Measurements from ENCODE around the gene TRAK2.

TRAK2 gene

DNA sequence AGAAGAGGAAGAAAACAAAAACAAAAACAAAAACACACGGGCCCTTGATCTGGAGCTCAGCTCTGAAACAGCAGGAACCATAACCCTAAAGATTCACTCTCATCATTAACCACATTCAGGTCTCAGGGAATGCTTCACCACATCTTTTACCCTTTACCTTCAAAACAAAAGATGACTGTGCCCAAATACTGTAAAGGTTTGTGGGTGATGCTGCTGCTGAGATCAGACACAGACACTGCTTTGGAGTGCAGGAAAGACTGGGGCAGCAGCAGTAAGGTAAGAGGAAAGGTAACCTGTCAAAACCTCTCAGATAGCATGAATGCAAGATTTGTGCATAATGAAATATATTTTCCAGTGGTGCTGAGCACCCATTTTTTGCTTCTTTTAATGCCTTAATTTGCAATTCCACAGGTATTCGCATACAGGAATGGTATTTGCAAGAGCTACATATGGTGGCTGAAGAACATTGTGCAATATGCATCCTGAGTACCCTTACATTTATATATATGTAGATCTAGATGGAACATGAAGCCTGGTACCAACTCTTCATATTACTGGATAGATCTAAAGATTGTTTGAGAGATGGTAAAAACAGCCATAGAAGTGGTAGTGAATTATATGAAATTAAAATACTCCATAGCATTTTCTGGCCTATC is 90.1 kb downstream of the TRAK2 start:
- peaks cover 5% of the 10 kb centered on the region for H3K4me1 ChIP-seq (ENCODE audit: control insufficient read depth, insufficient read depth, low read length)
- H3K9ac ChIP-seq (ENCODE audit: low read length), result no peak overlapping the region
- peaks cover 7% of the 10 kb centered on the region for H3K36me3 ChIP-seq (ENCODE audit: control insufficient read depth, insufficient read depth, low read length)
- no peaks in the 10 kb centered on the region for H3K27me3 ChIP-seq (ENCODE audit: control insufficient read depth, insufficient read depth, low read length)
- no peak overlapping the region for H3K27ac ChIP-seq (ENCODE audit: low read depth, low read length)
- H3K4me3 ChIP-seq (ENCODE audit: low read length), result no peak overlapping the region

DNA sequence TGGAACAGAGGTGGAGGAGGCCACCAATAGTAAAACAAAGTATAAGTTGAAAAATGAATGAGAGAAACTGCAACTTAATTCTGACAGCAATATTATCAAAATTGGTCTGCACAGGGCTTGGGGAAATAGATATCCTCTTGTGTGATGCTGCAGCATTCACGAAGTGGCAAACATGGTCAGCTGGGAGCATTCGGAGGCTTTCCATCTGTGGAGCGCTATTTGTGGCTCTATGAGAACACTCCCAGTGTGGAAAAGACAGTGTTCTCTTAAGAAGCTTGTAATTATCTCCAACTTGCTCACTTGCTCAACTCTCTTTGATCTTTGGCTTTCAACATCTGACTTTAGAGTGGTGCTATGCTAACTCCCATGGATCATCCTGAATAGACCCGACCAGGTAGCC is 91.0 kb downstream of the TRAK2 start:
- no peaks in the 10 kb centered on the region for H3K27me3 ChIP-seq (ENCODE audit: control insufficient read depth, insufficient read depth, low read length)
- H3K4me3 ChIP-seq (ENCODE audit: low read length), result no peak overlapping the region
- H3K36me3 ChIP-seq (ENCODE audit: control insufficient read depth, insufficient read depth, low read length), result peaks cover 7% of the 10 kb centered on the region
- peaks cover 5% of the 10 kb centered on the region for H3K4me1 ChIP-seq (ENCODE audit: control insufficient read depth, insufficient read depth, low read length)
- H3K27ac ChIP-seq (ENCODE audit: low read depth, low read length), result no peak overlapping the region
- no peak overlapping the region for H3K9ac ChIP-seq (ENCODE audit: low read length)

DNA sequence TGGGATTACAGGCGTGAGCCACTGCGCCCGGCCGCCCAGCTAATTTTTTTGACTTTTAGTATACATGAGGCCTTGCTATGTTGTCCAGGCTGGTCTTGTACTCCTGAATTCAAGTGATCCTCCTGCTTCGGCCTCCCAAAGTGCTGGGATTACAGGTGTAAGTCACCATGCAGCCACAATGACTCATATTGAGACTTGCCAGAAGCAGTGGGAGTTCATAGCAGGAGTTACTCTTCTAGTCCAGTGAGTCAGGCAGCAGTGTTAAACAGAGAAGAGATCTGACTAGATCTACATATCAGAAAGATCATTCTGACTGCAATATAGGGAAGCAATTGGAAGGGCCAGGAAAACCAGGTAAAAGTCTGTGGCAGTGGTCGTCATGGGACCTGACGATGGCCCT is 92.6 kb downstream of the TRAK2 start:
- Histone ChIP-seq H3K4me1 (ENCODE audit: control insufficient read depth, insufficient read depth, low read length) (peaks cover 5% of the 10 kb centered on the region), H3K27ac (ENCODE audit: low read depth, low read length) (no peak overlapping the region), H3K27me3 (ENCODE audit: control insufficient read depth, insufficient read depth, low read length) (no peaks in the 10 kb centered on the region), H3K36me3 (ENCODE audit: control insufficient read depth, insufficient read depth, low read length) (peaks cover 7% of the 10 kb centered on the region), H3K9ac (ENCODE audit: low read length) (no peak overlapping the region), H3K4me3 (ENCODE audit: low read length) (no peak overlapping the region)

DNA sequence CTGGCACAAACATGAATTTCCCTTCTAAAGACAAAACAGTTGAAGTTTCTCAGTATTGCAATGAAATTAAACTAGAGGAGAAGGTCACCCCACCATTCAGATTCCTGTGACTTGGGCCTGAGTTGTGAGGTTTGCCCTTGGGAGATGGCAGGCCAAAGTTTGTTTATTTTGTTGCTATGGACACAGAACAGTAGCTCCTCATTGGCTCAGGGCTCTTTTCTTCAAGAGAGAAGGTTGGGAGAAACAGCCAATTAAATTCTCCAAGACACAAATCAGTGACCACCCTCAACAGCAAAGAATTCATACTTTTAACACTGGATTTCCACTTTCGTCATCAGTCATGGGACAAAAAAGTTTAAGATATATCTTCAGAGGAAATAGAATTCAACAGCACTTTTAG is 94.0 kb downstream of the TRAK2 start, which contains the start of gene FLACC1:
Gene FLACC1 (minus strand): TSS at position 125 of the 400 bp plus-strand sequence. CDS start 5,941 bp downstream, outside the sequence.
- no peak within 1 kb of the TSS for H3K4me3 ChIP-seq (ENCODE audit: low read length)
- H3K27ac ChIP-seq (ENCODE audit: low read depth, low read length), result peak within 1 kb of the TSS; percentile 63

DNA sequence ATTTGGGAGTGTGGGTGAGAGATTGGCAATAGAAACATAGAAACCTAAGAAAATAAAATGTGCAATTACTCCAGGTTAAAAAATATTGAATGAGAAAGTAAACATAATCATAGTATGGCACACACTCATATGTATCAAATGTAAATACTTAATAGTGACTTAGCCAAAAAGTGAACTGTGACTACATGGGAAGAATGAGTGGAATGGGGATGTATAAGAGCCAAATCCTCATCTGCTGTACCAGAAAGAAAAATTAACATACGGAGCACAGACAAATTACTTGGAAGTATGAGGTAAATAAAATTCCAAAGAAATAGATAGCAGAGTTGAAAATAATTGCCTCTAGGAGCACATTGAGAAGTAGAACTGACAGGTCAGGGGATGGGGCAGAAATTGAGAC is 98.1 kb downstream of the TRAK2 start:
- Histone ChIP-seq H3K4me3 (ENCODE audit: low read length) (no peak overlapping the region), H3K4me1 (ENCODE audit: control insufficient read depth, insufficient read depth, low read length) (peaks cover 5% of the 10 kb centered on the region), H3K9ac (ENCODE audit: low read length) (no peak overlapping the region), H3K27me3 (ENCODE audit: control insufficient read depth, insufficient read depth, low read length) (no peaks in the 10 kb centered on the region), H3K27ac (ENCODE audit: low read depth, low read length) (no peak overlapping the region), H3K36me3 (ENCODE audit: control insufficient read depth, insufficient read depth, low read length) (no peaks in the 10 kb centered on the region)

More for the DNA sequence above, 94.0 kb downstream of the TRAK2 start, which contains the start of gene FLACC1:
- no peaks in the 10 kb centered on the region for H3K27me3 ChIP-seq (ENCODE audit: control insufficient read depth, insufficient read depth, low read length)
- H3K4me1 ChIP-seq (ENCODE audit: control insufficient read depth, insufficient read depth, low read length), result peaks cover 5% of the 10 kb centered on the region
- no peak within 1 kb of the TSS for H3K9ac ChIP-seq (ENCODE audit: low read length)
- peaks cover 7% of the 10 kb centered on the region for H3K36me3 ChIP-seq (ENCODE audit: control insufficient read depth, insufficient read depth, low read length)

DNA sequence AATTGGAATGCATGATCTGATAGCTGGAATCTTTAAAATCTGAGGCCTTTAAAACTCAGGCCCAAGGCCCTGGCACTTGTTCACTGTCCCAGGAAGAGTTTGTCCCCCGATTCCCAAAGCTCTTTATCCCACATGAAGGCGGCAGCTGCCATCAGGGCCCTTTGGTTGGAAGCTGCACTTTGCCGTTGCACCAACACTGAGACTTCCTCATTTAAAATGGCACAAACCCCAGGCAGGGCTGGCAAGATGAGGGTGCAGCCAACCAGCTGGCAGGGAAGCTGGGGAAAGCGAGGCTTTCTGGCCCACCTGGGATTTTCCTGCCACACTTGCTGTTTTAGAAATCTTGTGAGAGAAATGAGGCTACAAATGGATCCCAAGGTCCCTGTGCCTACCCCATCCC is 100.4 kb downstream of the TRAK2 start:
- Histone ChIP-seq H3K27ac (ENCODE audit: low read depth, low read length) (no peak overlapping the region), H3K27me3 (ENCODE audit: control insufficient read depth, insufficient read depth, low read length) (no peaks in the 10 kb centered on the region), H3K9ac (ENCODE audit: low read length) (no peak overlapping the region), H3K36me3 (ENCODE audit: control insufficient read depth, insufficient read depth, low read length) (no peaks in the 10 kb centered on the region), H3K4me3 (ENCODE audit: low read length) (no peak overlapping the region), H3K4me1 (ENCODE audit: control insufficient read depth, insufficient read depth, low read length) (no peaks in the 10 kb centered on the region)

DNA sequence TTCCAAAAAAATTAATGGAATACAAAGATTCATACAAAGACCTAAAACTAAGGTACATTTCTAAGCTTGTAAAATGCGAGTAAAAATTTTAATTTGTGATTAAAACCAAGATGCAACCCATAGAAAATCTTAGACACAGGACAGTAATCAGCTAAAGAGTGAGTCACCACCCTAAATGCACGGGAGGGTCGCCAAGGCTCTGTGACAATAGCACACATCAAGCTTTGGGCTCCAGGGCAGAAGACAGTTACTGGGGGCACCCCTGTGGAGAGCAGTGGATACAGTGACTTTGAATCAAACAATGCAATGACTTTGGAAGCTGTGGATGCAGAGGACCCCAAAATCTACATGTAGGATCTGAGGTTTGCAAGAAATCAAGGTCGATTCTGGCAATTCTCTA is 101.7 kb downstream of the TRAK2 start:
- no peaks in the 10 kb centered on the region for H3K4me1 ChIP-seq (ENCODE audit: control insufficient read depth, insufficient read depth, low read length)
- H3K36me3 ChIP-seq (ENCODE audit: control insufficient read depth, insufficient read depth, low read length), result no peaks in the 10 kb centered on the region
- no peaks in the 10 kb centered on the region for H3K27me3 ChIP-seq (ENCODE audit: control insufficient read depth, insufficient read depth, low read length)
- no peak overlapping the region for H3K4me3 ChIP-seq (ENCODE audit: low read length)
- no peak overlapping the region for H3K27ac ChIP-seq (ENCODE audit: low read depth, low read length)
- no peak overlapping the region for H3K9ac ChIP-seq (ENCODE audit: low read length)

DNA sequence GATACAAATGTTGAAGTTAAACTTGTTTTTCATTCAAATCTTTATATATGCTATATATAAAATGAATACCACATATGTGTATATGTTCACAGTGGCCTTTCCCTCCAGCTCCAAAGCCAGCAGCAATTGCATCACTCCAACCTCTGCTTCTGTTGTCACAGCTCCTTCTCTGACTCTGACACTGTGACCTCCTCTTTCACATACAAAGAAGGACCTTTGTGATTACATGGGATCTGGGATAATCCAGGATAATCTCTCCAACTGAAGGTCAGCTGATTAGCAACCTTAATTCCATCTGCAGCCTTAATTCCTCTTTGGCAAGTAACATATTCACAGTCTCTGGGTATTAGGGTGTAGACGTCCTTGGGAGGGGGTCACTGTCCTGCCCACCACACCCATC is 102.5 kb downstream of the TRAK2 start:
- Histone ChIP-seq H3K27me3 (ENCODE audit: control insufficient read depth, insufficient read depth, low read length) (no peaks in the 10 kb centered on the region), H3K36me3 (ENCODE audit: control insufficient read depth, insufficient read depth, low read length) (no peaks in the 10 kb centered on the region), H3K27ac (ENCODE audit: low read depth, low read length) (no peak overlapping the region), H3K9ac (ENCODE audit: low read length) (no peak overlapping the region), H3K4me1 (ENCODE audit: control insufficient read depth, insufficient read depth, low read length) (no peaks in the 10 kb centered on the region), H3K4me3 (ENCODE audit: low read length) (no peak overlapping the region)

DNA sequence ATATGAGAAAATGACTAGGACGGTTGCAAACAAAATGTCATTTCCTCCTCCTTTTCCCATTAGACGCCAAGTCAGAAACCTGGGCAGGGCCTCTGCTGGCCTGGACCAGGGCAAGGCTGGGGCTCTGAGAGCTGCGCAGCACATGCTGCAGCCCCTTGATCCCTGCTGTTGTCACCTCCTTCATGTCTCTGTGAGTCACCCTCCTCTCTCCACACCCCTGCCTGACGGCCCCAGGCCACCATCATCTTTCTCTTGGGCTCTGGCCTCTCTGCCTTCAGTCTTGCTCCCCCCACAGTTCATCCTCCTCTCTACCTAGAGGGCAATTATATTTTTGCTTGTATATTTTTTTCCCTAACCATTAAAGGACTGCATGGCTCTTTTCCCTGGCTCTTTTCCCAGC is 104.1 kb downstream of the TRAK2 start:
- Histone ChIP-seq H3K4me1 (ENCODE audit: control insufficient read depth, insufficient read depth, low read length) (no peaks in the 10 kb centered on the region), H3K4me3 (ENCODE audit: low read length) (no peak overlapping the region), H3K27me3 (ENCODE audit: control insufficient read depth, insufficient read depth, low read length) (no peaks in the 10 kb centered on the region), H3K9ac (ENCODE audit: low read length) (no peak overlapping the region), H3K36me3 (ENCODE audit: control insufficient read depth, insufficient read depth, low read length) (peaks cover 2% of the 10 kb centered on the region), H3K27ac (ENCODE audit: low read depth, low read length) (no peak overlapping the region)

DNA sequence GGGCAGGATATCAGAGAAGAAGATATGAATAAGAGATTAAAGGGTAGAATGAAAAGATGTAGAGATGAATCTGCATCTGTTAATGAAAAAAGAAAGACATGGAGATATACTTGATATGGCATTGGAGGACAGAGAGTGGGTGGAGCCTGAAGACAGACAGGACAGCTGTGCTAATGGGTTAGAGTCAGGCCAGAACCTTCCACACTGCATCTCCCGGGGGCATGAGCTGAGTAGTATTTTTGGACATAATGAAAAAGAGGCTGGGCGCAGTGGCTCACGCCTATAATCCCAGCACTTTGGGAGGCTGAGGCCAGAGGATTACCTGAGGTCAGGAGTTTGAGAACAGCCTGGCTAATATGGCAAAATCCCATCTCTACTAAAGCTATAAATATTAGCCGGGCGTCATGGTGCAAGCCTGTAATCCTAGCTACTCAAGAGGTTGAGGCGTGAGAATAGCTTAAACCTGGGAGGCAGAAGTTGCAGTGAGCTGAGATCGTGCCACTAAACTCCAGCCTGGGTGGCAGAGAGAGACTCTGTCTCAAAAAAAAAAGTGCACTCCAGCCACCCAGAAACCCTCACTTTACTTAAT is 105.5 kb downstream of the TRAK2 start:
- Histone ChIP-seq H3K27ac (ENCODE audit: low read depth, low read length) (no peak overlapping the region), H3K4me1 (ENCODE audit: control insufficient read depth, insufficient read depth, low read length) (no peaks in the 10 kb centered on the region), H3K4me3 (ENCODE audit: low read length) (no peak overlapping the region), H3K9ac (ENCODE audit: low read length) (no peak overlapping the region), H3K36me3 (ENCODE audit: control insufficient read depth, insufficient read depth, low read length) (peaks cover 2% of the 10 kb centered on the region), H3K27me3 (ENCODE audit: control insufficient read depth, insufficient read depth, low read length) (no peaks in the 10 kb centered on the region)

DNA sequence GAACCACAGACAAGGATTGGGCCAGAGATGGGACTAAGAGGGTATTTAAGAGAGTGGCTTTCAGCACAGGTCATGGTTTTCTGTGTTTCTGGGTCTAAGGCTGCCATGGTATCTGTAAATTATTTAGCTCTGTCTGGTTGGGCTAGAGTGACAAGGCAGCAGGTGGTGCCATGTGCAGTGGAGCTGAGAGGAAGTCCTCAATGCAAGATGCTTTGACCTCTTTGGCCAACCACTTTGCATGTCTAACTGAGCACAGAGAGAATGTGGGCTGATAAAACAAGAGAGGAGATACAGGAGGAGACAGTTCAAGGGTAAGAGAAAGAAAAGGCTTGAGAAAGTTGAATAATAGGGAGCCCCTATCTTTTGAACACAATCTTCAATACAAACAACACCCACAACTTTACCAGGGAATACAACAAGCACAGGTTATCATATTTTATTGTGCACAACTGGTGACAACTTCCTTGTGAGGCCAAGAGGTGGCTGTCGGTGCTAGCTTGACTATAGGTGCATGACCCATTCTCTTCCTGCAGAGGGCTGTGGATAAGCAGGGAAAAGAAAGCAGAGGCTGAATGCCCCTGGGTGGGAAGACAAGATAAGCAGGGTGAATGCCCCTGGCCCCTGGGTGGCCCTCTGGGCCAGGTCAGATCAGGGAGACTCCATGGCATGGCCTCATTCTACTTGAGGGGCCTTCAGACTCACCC is 106.4 kb downstream of the TRAK2 start:
- Histone ChIP-seq H3K4me3 (ENCODE audit: low read length) (no peak overlapping the region), H3K4me1 (ENCODE audit: control insufficient read depth, insufficient read depth, low read length) (no peaks in the 10 kb centered on the region), H3K36me3 (ENCODE audit: control insufficient read depth, insufficient read depth, low read length) (peaks cover 2% of the 10 kb centered on the region), H3K9ac (ENCODE audit: low read length) (no peak overlapping the region), H3K27me3 (ENCODE audit: control insufficient read depth, insufficient read depth, low read length) (no peaks in the 10 kb centered on the region), H3K27ac (ENCODE audit: low read depth, low read length) (no peak overlapping the region)

DNA sequence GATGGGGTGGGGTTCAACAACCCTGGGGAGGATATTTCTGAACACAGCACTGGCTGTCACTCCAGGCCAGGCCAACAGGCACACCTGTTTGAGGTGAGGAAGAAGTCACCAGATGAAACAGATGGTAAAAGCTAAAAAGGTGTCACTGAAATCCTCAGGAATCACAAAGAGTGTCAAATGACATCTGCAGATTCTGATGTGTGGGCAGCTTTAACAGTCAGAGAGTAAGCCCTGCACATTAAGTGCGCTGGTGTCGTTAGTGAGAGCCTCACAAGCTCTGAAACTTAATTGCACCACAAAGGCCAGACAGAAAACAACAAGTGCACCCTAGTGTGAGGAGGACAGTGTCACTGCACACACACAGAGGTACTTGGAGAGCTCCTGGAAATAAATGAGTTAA is 107.7 kb downstream of the TRAK2 start:
- Histone ChIP-seq H3K9ac (ENCODE audit: low read length) (no peak overlapping the region), H3K4me3 (ENCODE audit: low read length) (no peak overlapping the region), H3K36me3 (ENCODE audit: control insufficient read depth, insufficient read depth, low read length) (peaks cover 2% of the 10 kb centered on the region), H3K27ac (ENCODE audit: low read depth, low read length) (no peak overlapping the region), H3K27me3 (ENCODE audit: control insufficient read depth, insufficient read depth, low read length) (no peaks in the 10 kb centered on the region), H3K4me1 (ENCODE audit: control insufficient read depth, insufficient read depth, low read length) (no peaks in the 10 kb centered on the region)

Data from rectal smooth muscle tissue (tissue), 1 donor.